ENCODE data around the gene ZNHIT2. TPM values are rescaled to one million over a fixed set of nuclear protein-coding genes. Genes with fewer than 3 reads are reported as not detected.
"Not testable (repeated sequence)": the region's sequence is repeated elsewhere in the genome, so short reads cannot be mapped to it uniquely, and the experiment has no call there.

ZNHIT2 gene
- total RNA-seq, 1 donor from 2014 or later = 18.1 TPM

DNA sequence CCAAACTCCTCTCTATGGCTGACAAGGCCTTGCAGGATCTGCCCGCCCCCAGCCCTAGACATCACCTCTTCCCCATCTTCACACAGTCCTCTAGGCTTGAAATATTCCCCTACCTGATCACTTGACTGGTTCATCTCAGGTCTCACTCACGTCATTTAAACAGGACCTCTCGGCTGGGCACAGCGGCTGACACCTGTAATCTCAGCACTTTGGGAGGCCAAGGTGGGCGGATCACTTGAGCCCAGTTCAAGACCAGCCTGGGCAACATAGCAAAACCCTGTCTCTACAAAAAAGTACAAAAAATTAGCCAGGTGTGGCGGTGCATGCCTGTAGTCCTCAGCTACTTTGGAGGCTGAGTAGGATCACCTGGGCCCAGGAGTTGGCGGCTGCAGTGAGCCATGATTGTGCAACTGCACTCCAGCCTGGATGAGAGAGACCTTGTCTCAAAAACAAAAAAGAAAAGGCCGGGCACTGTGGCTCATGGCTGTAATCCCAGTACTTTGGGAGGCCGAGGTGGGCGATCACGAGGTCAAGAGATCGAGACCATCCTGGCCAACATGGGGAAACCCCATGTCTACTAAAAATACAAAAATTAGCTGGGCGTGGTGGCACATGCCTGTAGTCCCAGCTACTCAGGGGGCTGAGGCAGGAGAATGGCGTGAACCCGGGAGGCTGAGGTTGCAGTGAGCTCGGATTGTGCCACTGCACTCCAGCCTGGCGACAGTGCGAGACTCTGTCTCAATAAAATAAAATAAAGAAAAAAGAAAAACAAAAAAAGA is 1.6 kb upstream of the ZNHIT2 start:
- Mint-ChIP-seq H3K36me3 (ENCODE audit: low read depth) (peaks cover 53% of the 10 kb centered on the region), H3K27ac (peak overlapping the region; percentile 73), H3K4me3 (peak overlapping the region; percentile 22), H3K4me1 (peaks cover 37% of the 10 kb centered on the region)
- H3K27me3 Mint-ChIP-seq; DNase-seq; H3K9me3 Mint-ChIP-seq; intact Hi-C loops (cut with micrococcal nuclease): not testable (repeated sequence)

DNA sequence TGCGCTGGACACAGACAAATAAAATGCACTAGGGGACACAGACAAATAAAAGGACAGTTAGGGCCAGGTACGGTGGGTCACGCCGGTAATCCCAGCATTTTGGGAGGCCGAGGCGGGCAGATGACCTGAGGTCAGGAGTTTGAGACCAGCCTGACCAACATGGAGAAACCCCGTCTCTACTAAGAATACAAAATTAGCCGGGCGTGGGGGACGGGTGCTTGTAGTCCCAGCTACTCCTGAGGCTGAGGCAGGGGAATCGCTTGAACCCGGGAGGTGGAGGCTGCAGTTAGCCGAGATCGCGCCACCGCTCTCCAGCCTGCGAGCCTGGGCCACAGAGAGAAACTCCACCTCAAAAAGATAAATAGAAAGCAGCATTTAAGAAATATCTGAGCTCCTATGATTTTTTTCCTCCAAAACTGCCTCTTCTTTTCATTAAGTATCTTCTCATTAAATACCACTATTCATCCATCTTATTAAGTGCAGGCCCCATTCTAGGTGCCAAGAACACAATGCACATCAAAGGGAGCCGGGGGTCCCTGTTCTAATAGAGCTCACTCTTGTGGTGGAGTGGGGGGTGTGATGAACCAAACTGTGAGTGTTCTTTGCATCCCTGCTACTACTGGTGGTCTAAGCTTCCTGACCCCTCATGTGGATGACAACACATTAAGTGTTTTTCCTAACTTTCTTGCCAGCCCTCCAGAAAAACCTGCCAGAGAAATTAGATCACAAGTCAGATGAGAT is 766 bp upstream of the ZNHIT2 start:
- intact Hi-C loops (cut with micrococcal nuclease) = no loop called here
- DNase-seq = no peak
- Mint-ChIP-seq H3K36me3 (ENCODE audit: low read depth) (peaks cover 52% of the 10 kb centered on the region), H3K27me3 (no peaks in the 10 kb centered on the region), H3K4me3 (peak overlapping the region; percentile 90), H3K4me1 (peaks cover 37% of the 10 kb centered on the region), H3K27ac (peak overlapping the region; percentile 95), H3K9me3 (no peaks in the 10 kb centered on the region)

DNA sequence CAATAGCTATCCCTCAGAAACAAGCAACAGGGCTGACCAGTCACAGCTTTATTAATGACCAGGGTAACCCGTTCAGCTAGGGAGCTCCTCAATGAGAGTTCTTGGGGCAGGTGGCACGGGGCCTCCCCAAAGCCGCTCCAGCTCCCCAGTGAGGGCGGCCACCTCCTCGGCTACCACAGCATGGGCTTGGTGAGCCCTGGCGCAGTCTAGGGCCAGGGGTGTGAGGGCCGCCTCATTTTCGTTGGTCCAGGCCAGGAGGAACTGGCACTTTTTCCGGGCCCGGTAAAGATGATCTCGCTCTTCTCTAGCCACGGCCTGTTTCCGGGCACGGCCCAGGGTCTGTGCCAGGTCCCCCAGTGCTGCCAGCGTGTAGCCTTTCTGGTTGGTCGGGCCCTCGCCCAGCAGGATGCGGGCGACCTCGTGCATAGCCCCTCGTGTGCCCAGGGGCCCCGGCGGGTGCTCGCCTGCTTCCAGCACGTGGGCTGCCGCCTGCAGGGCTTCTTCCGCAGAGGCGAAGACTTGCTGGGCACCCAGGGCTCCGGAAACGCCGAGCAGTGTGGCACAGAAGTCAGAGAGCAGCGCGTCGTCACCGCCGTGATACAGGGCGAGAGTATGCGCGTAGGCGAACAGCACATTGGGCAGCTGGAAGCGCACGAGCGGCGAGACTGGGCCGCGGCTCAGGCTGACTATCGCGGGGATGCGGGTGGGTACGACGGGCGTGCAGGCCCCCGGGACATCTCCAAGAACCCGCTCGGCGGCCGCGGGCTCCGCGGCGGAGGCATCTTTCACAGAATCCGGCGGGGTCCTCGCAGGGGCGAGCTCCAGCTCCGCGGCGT is 913 bp downstream of the ZNHIT2 start:
- DNase-seq = peak; percentile 86
- peaks cover 43% of the 10 kb centered on the region for H3K36me3 Mint-ChIP-seq (ENCODE audit: low read depth)
- no peaks in the 10 kb centered on the region for H3K9me3 Mint-ChIP-seq
- peak overlapping the region; percentile 90 for H3K4me3 Mint-ChIP-seq
- H3K27ac Mint-ChIP-seq = peak overlapping the region; percentile 95
- H3K27me3 Mint-ChIP-seq = no peaks in the 10 kb centered on the region
- peaks cover 38% of the 10 kb centered on the region for H3K4me1 Mint-ChIP-seq
- intact Hi-C loops (cut with micrococcal nuclease) = loop anchor here (1.0 to 2.0 kb wide), 6 partner anchors 18 to 269 kb away; partner anchors contain the start of genes ARL2, CDCA5, SAC3D1 and SYVN1

DNA sequence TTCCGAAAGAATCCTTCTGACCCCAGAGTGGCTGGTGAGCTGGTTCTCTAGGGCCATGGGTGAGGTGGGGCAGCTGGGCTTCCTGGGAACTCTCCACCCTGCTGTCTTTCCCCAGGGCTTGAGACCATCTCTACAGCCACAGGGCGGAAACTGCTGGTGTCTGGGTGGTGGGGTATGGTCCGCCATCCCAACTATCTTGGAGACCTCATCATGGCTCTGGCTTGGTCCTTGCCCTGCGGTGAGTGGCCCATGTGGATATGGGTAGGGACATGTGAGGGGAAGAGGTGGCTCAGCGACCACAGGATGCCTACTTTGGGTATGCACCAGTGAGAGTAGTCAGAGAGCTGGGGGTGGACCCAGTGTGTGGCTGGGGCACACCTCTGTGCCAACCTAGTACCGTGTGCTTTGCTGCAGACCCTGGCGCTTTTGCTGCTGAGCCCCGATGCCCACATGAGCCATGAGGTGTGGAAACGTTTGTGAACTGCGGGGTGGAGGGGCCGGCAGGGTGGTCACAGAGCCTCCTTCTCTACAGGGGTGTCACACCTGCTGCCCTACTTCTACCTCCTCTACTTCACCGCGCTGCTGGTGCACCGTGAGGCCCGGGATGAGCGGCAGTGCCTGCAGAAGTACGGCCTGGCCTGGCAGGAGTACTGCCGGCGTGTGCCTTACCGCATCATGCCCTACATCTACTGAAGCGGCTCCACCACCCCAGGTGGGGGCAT is 2.0 kb downstream of the ZNHIT2 start:
- H3K9me3 Mint-ChIP-seq = no peaks in the 10 kb centered on the region
- H3K36me3 Mint-ChIP-seq (ENCODE audit: low read depth) = peaks cover 34% of the 10 kb centered on the region
- H3K27ac Mint-ChIP-seq = peak overlapping the region; percentile 53
- no peak for DNase-seq
- H3K4me3 Mint-ChIP-seq = peak overlapping the region; percentile 90
- peaks cover 38% of the 10 kb centered on the region for H3K4me1 Mint-ChIP-seq
- H3K27me3 Mint-ChIP-seq = no peaks in the 10 kb centered on the region
- intact Hi-C loops (cut with micrococcal nuclease) = loop anchor here (2.0 kb wide), 1 partner anchor 75 kb away; the partner anchor contains the start of gene SAC3D1

DNA sequence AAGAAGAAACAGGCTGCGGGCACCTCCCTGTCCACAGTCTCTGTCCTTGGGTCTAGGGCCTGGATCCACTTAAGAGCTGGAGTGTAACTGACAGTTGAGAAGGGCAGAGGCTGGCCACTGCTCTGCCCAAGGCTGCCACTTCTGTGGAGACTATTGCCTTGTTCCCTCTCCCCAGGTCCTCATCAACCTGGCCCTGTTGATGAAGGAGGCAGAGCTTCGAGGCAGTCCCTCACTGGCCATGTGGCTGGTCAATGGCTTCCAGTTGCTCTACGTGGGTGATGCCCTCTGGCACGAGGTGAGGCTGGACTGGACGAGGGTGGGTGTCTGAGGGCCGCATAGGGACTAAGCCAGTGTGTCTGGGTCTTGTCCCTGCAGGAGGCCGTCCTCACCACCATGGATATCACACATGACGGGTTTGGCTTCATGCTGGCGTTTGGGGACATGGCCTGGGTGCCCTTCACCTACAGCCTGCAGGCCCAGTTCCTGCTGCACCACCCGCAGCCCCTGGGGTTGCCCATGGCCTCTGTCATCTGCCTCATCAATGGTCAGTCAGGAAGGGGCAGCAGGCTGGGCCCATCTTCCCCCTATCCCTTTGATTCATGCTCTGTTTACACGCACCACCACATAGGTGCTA is 2.8 kb downstream of the ZNHIT2 start:
- H3K27me3 Mint-ChIP-seq = no peaks in the 10 kb centered on the region
- no peak overlapping the region for H3K27ac Mint-ChIP-seq
- peaks cover 40% of the 10 kb centered on the region for H3K4me1 Mint-ChIP-seq
- DNase-seq = no peak
- intact Hi-C loops (cut with micrococcal nuclease) = loop anchor here (5.0 kb wide), 2 partner anchors 87 to 337 kb away; partner anchors contain the start of genes SF1 and SNX15
- peak overlapping the region; percentile 98 for H3K4me3 Mint-ChIP-seq
- H3K36me3 Mint-ChIP-seq (ENCODE audit: low read depth) = peaks cover 30% of the 10 kb centered on the region
- no peaks in the 10 kb centered on the region for H3K9me3 Mint-ChIP-seq

DNA sequence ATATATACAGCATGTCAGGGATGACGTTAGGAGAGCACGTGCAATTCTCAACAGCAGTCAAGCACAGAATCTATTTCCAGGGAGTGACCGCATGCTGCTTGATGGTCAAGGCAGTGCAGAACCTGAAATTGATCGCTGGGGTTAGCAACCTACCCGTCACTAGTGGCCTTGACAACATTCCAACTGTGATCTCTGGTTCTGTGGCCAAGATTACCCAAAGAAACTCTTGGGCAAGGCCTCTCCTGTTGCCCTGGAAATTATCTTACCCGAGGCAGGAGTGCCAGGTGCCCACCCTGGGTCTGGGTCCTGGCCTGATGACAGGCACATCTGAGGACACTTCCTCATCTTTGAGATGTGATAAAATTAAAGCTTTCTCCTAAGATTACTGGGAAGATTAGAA is 3.7 kb downstream of the ZNHIT2 start:
- Mint-ChIP-seq H3K4me1 (peaks cover 39% of the 10 kb centered on the region), H3K4me3 (peak overlapping the region; percentile 98), H3K27ac (no peak overlapping the region), H3K27me3 (no peaks in the 10 kb centered on the region), H3K36me3 (ENCODE audit: low read depth) (peaks cover 26% of the 10 kb centered on the region), H3K9me3 (no peaks in the 10 kb centered on the region)
- intact Hi-C loops (cut with micrococcal nuclease) = loop anchor here (5.0 kb wide), 2 partner anchors 87 to 337 kb away; partner anchors contain the start of genes SF1 and SNX15
- DNase-seq = no peak

- peak overlapping the region; percentile 69 for H3K27ac Mint-ChIP-seq
Observed at GRCh38 chr11:65113361-65113756, 4.1 kb downstream of the ZNHIT2 start.

DNA sequence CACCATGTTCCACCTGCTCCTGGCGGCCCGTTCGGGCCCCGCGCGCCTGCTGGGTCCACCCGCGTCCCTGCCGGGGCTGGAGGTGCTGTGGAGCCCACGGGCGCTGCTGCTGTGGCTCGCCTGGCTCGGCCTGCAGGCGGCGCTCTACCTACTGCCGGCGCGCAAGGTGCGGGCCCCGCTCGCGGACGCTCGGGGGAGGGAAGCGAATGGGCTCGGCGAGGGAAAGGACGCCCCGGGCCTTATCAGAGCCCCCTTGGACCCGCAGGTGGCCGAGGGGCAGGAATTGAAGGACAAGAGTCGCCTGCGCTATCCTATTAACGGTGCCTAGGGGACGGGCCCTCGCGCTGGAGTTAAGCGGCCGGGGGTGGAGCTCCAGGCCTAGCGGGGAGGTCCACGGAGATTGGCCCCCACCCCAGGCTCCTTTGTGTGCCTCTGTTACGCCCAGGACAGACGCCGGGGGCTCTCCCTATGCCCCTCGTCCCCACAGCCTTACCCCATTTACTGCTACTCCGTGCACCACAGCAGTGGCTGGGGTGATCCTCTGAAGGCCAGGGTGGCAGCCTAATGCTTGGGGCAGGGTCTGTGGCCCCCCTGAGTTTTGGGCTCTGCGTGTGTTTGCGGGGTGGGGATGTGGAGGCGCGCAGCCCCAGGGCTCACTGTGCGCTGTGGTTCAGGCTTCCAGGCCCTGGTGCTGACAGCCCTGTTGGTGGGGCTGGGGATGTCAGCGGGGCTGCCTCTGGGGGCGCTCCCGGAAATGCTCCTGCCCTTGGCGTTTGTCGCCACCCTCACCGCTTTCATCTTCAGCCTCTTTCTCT is 4.7 kb downstream of the ZNHIT2 start:
- DNase-seq = peak; percentile 95
- Mint-ChIP-seq H3K36me3 (ENCODE audit: low read depth) (peaks cover 18% of the 10 kb centered on the region), H3K27ac (peak overlapping the region; percentile 69), H3K9me3 (no peaks in the 10 kb centered on the region), H3K4me1 (peaks cover 28% of the 10 kb centered on the region), H3K27me3 (no peaks in the 10 kb centered on the region), H3K4me3 (peak overlapping the region; percentile 98)
- intact Hi-C loops (cut with micrococcal nuclease) = loop anchor here (5.0 kb wide), 2 partner anchors 85 to 335 kb away; partner anchors contain the start of genes SF1 and SNX15

More at GRCh38 chr11:65113361-65113756, 4.1 kb downstream of the ZNHIT2 start:
- Mint-ChIP-seq H3K4me3 (peak overlapping the region; percentile 98), H3K4me1 (peaks cover 34% of the 10 kb centered on the region), H3K9me3 (no peaks in the 10 kb centered on the region), H3K27me3 (no peaks in the 10 kb centered on the region), H3K36me3 (ENCODE audit: low read depth) (peaks cover 22% of the 10 kb centered on the region)
- intact Hi-C loops (cut with micrococcal nuclease) = loop anchor here (5.0 kb wide), 2 partner anchors 86 to 336 kb away; partner anchors contain the start of genes SF1 and SNX15
- DNase-seq = no peak

DNA sequence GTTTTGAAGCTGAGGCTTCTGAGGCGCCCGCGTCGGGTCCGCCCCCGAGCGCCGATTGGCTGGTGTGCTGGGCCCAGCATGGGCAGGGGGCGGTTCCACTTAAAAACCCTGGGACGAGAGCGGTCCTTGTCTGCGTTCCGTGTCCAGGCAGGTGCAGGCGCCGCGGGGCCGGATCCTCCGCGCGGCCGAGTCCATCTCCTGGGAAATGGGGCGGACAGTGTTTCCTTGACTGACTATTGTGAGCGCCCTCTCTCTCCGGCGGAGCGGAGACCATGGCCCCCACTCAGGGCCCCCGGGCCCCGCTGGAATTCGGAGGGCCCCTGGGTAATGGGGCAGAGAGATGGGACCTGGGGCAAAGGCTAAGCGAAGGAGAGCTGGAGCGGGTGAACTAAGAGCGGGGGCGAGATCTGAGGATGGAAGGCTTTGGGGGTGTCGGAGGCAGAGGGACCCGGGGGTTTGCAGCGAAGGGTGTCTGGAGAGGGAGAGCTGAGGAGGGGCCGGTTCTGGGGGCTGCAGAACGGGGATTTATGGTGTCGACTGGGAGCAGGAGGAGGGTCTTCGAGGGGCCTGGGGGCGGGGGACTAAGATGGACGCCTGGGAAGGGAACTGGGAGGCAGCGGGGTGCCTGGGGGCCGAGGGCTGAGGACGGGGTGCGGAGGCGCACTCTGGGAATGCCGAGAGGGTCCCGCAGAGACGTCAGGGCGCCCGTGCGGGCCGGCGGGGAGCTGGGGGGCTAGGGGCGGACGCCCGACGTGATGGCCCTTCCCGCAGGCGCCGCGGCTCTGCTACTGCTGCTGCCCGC is 5.6 kb downstream of the ZNHIT2 start, which contains the start of gene TM7SF2:
TM7SF2 (plus strand) TSS at position 129 of the 802 bp plus-strand sequence; CDS start at position 273, 144 bp downstream.
- Mint-ChIP-seq H3K9me3 (no peaks in the 10 kb centered on the region), H3K4me1 (peaks cover 25% of the 10 kb centered on the region), H3K4me3 (peak within 1 kb of the TSS; percentile 98), H3K27ac (peak within 1 kb of the TSS; percentile 93), H3K27me3 (no peaks in the 10 kb centered on the region), H3K36me3 (ENCODE audit: low read depth) (peaks cover 15% of the 10 kb centered on the region)
- peak; percentile 98 for DNase-seq
- intact Hi-C loops (cut with micrococcal nuclease) = loop anchor here (2.0 to 5.0 kb wide), 4 partner anchors 69 to 335 kb away; partner anchors contain the start of genes ARL2, CAPN1, SF1 and SNX15

DNA sequence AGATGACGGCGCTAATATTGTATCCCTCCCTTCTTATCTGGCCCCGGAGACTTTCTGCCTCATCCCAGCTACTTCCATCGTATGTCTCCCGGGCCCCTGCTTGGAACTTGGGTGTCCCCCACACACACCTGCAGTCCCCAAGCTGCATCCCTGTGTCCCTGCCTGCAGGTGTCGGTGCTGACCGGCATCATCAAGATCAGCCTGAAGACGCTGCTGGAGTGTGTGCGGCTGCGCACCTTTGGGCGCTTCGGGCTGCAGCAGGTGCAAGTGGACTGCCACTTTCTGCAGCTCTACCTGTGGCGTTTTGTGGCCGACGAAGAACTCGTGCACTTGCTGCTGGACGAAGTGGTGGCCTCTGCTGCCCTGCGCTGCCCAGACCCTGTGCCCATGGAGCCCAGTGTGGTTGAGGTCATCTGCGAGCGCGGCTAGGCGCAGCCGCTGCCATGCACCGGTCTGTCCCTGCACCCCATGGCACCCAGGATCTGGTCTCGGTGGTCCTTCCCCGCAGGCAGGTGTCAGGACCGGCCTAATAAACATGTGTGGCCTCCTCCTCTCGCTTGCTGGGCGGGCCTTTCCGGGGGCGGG is 6.2 kb downstream of the ZNHIT2 start:
- H3K4me3 Mint-ChIP-seq = peak overlapping the region; percentile 98
- H3K36me3 Mint-ChIP-seq (ENCODE audit: low read depth) = peaks cover 16% of the 10 kb centered on the region
- H3K27me3 Mint-ChIP-seq = no peaks in the 10 kb centered on the region
- H3K27ac Mint-ChIP-seq = peak overlapping the region; percentile 93
- DNase-seq = no peak
- H3K9me3 Mint-ChIP-seq = no peaks in the 10 kb centered on the region
- peaks cover 27% of the 10 kb centered on the region for H3K4me1 Mint-ChIP-seq
- intact Hi-C loops (cut with micrococcal nuclease) = loop anchor here (2.0 to 5.0 kb wide), 4 partner anchors 70 to 334 kb away; partner anchors contain the start of genes ARL2, CAPN1, SF1 and SNX15

All from activated CD4-positive, alpha-beta T cell treated with anti-CD3 and anti-CD28 coated beads, Interleukin-2, amount 10 ng/mL, durations not matched to agents 24 days and 14 days (primary cell).